ENCODE measurements around the gene OLAH.
"Not testable (repeated sequence)": the region's sequence is repeated elsewhere in the genome, so short reads cannot be mapped to it uniquely, and the experiment has no call there.

OLAH gene

DNA sequence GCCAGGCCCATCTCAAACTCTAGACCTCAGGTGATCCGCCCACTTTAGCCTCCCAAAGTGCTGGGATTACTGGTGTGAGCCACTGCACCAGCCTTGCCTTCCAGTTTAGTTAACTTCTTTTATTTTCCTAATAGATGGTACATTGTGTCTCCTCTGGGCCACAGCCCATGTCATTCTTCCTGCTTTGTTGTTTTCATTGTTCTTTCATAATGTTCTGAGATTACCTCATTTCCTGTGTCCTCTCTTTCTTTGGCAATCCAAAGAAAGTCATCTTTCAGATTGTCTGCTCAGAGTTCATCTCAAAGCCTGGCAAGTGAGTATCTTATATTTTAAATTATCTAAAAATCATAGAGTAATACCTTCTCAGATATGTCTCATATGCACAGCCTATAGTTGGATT is at the start of gene OLAH:
TSS of gene OLAH (plus strand) at position 270 of the 400 bp plus-strand sequence. CDS start 3,346 bp downstream, outside the sequence.
- no peak within 1 kb of the TSS for H3K27ac ChIP-seq
- no peak for TF ChIP-seq ZFX (IDR thresholded peaks at IDR 0.05)
- TF ChIP-seq, protein P1, sequence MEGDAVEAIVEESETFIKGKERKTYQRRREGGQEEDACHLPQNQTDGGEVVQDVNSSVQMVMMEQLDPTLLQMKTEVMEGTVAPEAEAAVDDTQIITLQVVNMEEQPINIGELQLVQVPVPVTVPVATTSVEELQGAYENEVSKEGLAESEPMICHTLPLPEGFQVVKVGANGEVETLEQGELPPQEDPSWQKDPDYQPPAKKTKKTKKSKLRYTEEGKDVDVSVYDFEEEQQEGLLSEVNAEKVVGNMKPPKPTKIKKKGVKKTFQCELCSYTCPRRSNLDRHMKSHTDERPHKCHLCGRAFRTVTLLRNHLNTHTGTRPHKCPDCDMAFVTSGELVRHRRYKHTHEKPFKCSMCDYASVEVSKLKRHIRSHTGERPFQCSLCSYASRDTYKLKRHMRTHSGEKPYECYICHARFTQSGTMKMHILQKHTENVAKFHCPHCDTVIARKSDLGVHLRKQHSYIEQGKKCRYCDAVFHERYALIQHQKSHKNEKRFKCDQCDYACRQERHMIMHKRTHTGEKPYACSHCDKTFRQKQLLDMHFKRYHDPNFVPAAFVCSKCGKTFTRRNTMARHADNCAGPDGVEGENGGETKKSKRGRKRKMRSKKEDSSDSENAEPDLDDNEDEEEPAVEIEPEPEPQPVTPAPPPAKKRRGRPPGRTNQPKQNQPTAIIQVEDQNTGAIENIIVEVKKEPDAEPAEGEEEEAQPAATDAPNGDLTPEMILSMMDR (conservative IDR thresholded peaks at IDR 0.05) = no peak

DNA sequence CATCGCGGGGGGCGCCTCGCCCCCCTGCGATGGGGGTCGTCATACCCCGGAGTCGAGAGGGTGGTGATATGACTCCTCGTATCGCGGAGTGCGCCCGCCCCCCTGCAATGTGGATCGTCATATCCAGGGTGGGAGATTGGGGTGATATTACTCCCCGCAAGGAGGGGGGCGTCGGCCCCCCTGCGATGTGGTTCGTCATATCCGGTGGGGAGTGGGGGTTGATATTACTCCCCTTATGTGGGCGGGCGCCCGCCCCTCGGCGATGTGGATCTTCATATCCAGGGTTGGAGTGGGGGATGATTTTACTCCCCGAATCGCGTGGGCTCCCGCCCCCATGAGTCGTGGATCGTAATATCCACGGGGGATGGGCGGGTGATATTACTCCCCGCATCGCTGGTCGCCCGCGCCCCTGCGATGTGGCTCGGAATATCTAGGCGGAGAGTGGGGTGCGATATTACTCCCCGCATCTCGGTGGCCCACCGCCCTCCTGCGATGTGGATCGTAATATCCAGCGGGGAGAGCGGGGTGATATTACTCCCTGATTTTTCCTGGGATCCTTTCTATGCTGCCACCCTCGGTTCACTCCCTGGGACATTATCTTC is 47.7 kb upstream of the OLAH start:
- no peak for TF ChIP-seq ZFX (IDR thresholded peaks at IDR 0.05)
- TF ChIP-seq, protein P1 (conservative IDR thresholded peaks at IDR 0.05) = no peak

DNA sequence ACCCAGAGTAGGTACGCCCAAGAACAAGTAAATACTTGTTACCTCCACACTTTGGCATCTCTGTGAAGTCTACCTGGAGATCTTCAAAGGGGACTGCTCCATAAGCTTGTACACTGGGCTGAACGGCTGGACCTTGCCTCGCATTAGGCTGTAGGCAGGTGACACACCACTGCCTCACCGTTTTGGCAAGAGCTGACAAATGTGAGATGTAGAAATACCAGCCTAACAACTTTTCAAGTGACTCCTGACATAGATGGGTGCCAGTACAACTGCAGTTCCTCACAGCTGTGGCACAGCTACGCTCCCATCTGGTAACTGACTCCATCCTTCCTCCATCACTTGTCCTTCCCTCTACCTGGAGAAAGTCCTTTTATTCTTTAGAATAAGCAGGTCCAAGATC is 30.2 kb upstream of the OLAH start:
- not testable (repeated sequence) for H3K27ac ChIP-seq

More for the DNA sequence above, 47.7 kb upstream of the OLAH start:
- no peak overlapping the region for H3K27ac ChIP-seq

DNA sequence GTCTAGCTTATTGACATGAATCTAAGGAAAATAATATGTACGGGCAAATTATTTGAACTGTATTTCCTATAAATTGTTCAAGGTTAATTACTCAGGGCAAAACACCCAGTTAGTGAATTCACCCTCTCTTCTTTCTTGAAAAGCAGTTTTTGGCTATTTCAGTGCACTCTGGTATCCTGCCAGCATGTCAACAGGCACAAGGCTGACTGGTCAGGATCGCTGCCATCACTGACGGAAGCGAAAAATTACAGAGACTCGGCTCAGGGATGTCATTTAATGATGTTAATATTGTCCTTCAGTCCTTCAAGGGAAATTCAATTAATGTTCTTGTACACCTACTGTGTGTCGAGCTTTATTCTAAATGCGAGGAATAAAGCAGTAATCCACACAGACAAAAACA is 28.3 kb upstream of the OLAH start:
- TF ChIP-seq, protein P1 (conservative IDR thresholded peaks at IDR 0.05) = no peak
- TF ChIP-seq ZFX (IDR thresholded peaks at IDR 0.05) = no peak

DNA sequence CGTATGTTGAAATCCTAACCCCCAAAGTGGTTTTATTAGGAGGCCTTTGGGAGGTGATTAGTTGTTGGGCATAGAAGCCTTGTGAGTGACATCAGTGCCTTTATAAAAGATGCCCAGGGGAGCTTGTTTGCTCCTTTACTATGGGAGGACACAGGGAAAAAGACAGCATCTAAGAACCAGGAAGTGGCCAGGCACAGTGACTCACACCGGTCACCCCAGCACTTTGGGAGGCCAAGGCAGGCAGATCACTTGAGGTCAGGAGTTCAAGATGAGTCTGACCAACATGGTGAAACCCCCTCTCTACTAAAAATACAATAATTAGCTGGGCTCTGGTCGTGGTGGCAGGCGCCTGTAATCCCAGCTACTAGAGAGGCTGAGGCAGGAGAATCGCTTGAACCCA is 22.8 kb upstream of the OLAH start:
- not testable (repeated sequence) for H3K27ac ChIP-seq

More for the DNA sequence above, 28.3 kb upstream of the OLAH start:
- no peak overlapping the region for H3K27ac ChIP-seq

DNA sequence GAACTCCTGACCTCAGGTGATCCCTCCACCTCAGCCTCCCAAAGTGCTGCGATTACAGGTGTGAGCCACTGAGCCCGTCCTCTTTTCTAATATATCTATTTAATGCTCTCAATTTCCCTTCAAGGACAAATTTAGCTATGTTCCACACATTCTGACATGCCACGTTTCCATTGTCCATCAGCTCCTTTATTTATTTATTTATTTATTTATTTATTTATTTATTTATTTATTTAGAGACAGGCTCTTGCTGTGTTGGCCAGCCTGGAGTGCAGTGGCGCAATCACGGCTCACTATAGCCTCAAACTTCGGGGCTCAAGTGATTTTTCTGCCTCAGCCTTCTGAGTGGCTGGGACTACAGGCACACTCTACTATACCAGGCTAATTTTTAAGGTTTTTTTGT is 20.7 kb upstream of the OLAH start:
- not testable (repeated sequence) for H3K27ac ChIP-seq

DNA sequence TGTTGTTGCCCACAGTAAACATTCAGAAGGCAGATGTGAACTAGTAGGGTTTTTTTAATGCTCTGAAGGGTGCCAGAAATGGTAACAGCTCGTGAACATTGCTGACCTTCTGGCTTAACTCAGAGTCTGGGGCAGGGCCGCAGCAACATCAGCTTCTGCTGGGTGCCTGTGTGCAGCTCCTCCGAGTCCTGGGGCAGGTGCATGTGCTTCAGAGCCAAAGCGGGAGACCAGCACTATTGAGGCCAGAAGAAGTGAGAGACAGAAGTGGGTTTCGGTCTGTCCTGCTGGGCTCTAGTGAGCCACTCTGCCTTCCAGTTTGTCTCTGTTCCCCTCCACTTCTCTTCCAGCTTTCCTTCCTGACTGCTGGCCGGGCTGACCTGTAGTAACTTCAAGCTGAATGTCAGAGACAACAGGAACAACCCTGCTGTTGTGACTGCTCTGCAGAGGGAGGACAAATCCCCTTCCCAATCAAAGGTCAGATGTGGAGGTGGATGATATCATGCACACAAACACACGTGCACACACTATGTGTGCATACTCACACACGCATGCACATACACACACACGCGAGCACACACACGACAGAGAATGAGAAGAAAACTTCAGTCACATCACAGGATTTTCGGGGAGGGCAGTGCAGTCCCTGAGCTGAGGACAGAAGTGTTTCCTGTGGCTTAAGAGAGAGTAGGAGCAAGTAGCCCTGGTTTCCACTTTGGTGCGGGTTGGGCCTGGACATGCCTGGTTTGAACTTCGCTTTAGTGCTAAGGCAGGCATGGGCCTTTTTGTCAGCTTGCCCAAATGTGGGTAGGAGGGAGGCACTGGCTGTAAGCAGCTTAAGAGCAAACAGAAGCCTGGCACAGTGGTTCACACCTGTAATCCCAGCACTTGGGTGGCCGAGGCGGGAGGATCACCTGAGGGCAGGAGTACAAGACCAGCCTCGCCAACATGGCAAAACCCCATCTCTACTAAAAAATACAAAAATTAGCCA is 19.4 kb upstream of the OLAH start:
- H3K27ac ChIP-seq = not testable (repeated sequence)

DNA sequence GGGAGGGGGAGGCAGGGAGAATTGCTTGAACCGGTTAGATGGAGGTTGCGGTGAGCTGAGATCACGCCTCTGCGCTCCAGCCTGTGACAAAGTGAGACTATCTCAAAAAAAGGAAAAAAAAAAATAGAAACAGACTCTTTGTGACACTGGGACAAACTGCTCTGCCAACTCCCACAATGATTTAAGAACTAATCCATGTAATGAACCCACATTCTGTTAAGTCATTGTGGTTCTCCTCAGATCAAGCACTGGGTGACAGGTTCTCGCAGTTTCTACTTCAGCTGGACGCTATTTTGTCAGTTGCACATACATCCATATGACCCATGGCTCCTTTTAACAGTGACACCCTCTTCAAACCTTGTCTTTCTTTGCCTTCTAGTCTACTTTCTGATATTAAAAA is 18.7 kb upstream of the OLAH start:
- not testable (repeated sequence) for H3K27ac ChIP-seq

DNA sequence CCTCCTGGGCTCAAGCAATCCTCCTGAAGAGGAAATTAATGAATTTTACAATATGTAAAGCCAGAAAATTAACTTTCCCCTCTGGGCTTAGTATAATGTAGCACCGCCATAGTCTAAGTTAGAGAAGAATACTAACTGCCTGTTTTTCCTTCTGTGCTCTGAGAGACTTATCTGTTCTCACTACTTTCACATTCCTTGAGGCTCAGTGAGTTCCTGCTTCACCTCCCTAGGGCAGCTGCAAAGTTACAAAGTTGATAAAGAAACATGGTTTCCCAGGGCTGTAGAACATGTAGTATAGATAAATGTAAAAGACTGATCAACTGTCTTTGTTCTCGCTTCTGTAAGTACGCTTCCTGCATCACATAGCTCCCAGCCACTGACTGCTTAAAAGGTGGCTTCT is 16.0 kb upstream of the OLAH start:
- H3K27ac ChIP-seq = no peak overlapping the region
- TF ChIP-seq, protein P1 (conservative IDR thresholded peaks at IDR 0.05) = no peak
- TF ChIP-seq ZFX (IDR thresholded peaks at IDR 0.05) = no peak

All from C4-2B (cell line).